Aorta (tissue), 5 donors: Measurements from ENCODE around the gene CORO6. TPM values are rescaled to one million over a fixed set of nuclear protein-coding genes. Genes with fewer than 3 reads are reported as not detected.

Source experiments
- ATAC-seq: fragments of 200-7000 bp; cut with Tn5 transposase; one replicate; pipeline ENCODE4 v1.9.1; 2022; ENCODE audit warnings: moderate library complexity; ENCODE audit not compliant: low FRiP score
- DNase-seq, 2 donors: peaks; one replicate each; pipeline ENCODE4 v3.0.0-alpha.2; 2020
- H3K27ac ChIP-seq, 2 donors: one replicate each; pipeline ENCODE4 v1.5.1; 2013; ENCODE audit warnings: low read length in 2 of 2, mild to moderate bottlenecking in 2 of 2, moderate library complexity in 2 of 2, control low read depth in 1 of 2, inconsistent platforms in 1 of 2, low read depth in 1 of 2
- H3K27me3 ChIP-seq, 2 donors: one replicate each; pipeline ENCODE4 v1.6.1; 2013; ENCODE audit warnings: control low read depth in 1 of 2, low read length in 1 of 2, mild to moderate bottlenecking in 1 of 2, moderate library complexity in 1 of 2; ENCODE audit not compliant: insufficient read depth in 2 of 2, control insufficient read depth in 1 of 2
- H3K36me3 ChIP-seq, 2 donors: one replicate each; pipeline ENCODE4 v1.6.1; 2013; ENCODE audit warnings: control low read depth in 1 of 2, low read length in 1 of 2, mild to moderate bottlenecking in 1 of 2; ENCODE audit not compliant: insufficient read depth in 2 of 2, control insufficient read depth in 1 of 2
- H3K4me1 ChIP-seq, 2 donors: one replicate each; pipeline ENCODE4 v1.6.1; 2013; ENCODE audit warnings: low read length in 2 of 2, control low read depth in 1 of 2, mild to moderate bottlenecking in 1 of 2, moderate library complexity in 1 of 2; ENCODE audit not compliant: insufficient read depth in 2 of 2, control insufficient read depth in 1 of 2
- H3K4me3 ChIP-seq, 2 donors: one replicate each; pipeline ENCODE4 v1.5.1; 2013; ENCODE audit warnings: low read length in 2 of 2, control low read depth in 1 of 2, mild to moderate bottlenecking in 1 of 2
- H3K9me3 ChIP-seq: one replicate; pipeline ENCODE4 v1.6.1; 2013; ENCODE audit warnings: mild to moderate bottlenecking, low read length; ENCODE audit not compliant: control insufficient read depth
- WGBS, 2 donors: extraction: QIAGEN DNeasy Blood & Tissue Kit; methylation state at CpG; one replicate each; pipeline ENCODE4 v1.1.7; 2013; 5-methylcytosine and 5-hydroxymethylcytosine counted together
- intact Hi-C, 2 donors: fragments of 100-400 bp; cut with DNase I; formaldehyde crosslinking; loops; one replicate each; pipeline versions ENCODE4 v1.14.2 to v1.15.0; 2022
- polyA plus RNA-seq, 2 donors: library from polyadenylated mRNA; stranded (reverse); fragments of 200-250 nt; gene quantifications; one replicate each; pipeline ENCODE4 v1.2.3, GENCODE V29; 2013
- total RNA-seq, 2 donors: library from RNA; stranded (reverse); fragmentation: NEBNext Ultra II Directional; extraction: Animal tissue kit (Norgen Biotek cat#: 25700); gene quantifications; one replicate each; pipeline ENCODE4 v1.2.1, GENCODE V29; 2021
- donor health status: healthy with polysubstance abuse.
- donor health status: Bipolar disorder and iron deficiency.
- donor health status: DM: no; HTN: no; CAD: no.
- donor health status: DM: no; HTN: no; CAD: no.
- donor health status: DM: yes; HTN: yes; CAD: no.

The CORO6 gene
- total and polyA plus RNA-seq, 4 donors, result 2.9 to 51.6 (median 11.1) TPM

GRCh38 chr17:29617481-29618271 lies 5.0 kb downstream of the CORO6 start:
- no peak overlapping the region for H3K4me3 ChIP-seq
- H3K27ac ChIP-seq, result no peak overlapping the region
- DNase-seq, result peak; percentile 90 to 92
- peak; percentile 23 for ATAC-seq
- intact Hi-C loops, result no loop called here
- no peaks in the 10 kb centered on the region for H3K4me1 ChIP-seq
- no peaks in the 10 kb centered on the region for H3K27me3 ChIP-seq
- H3K9me3 ChIP-seq, result no peaks in the 10 kb centered on the region
- no peaks in the 10 kb centered on the region for H3K36me3 ChIP-seq
- 8% methylated on average over 46 to 68 of the region's 68 CpGs for WGBS, 2 donors

- DNase-seq, result peak; percentile 92 to 94
- no peaks in the 10 kb centered on the region for H3K27me3 ChIP-seq
- intact Hi-C loops, result no loop called here
- no peak overlapping the region for H3K27ac ChIP-seq
- ATAC-seq, result peak; percentile 30
- no peaks in the 10 kb centered on the region for H3K36me3 ChIP-seq
- 2 to 3% methylated on average over 14 to 16 of the region's 16 CpGs for WGBS, 2 donors
- H3K4me1 ChIP-seq, result no peaks in the 10 kb centered on the region
- H3K4me3 ChIP-seq, result no peak overlapping the region
- no peaks in the 10 kb centered on the region for H3K9me3 ChIP-seq
Measured at GRCh38 chr17:29617125-29617480, 5.6 kb downstream of the CORO6 start.

- intact Hi-C loops, result no loop called here
- Histone ChIP-seq H3K4me1 (no peaks in the 10 kb centered on the region), H3K27me3 (no peaks in the 10 kb centered on the region), H3K9me3 (no peaks in the 10 kb centered on the region), H3K4me3 (no peak overlapping the region), H3K36me3 (no peaks in the 10 kb centered on the region), H3K27ac (no peak overlapping the region)
- DNase-seq (no peak), ATAC-seq (no peak)
- WGBS, 2 donors, result 27 to 31% methylated on average over 32 of the region's 32 CpGs
Measured at GRCh38 chr17:29616300-29617048, 6.2 kb downstream of the CORO6 start.

DNA sequence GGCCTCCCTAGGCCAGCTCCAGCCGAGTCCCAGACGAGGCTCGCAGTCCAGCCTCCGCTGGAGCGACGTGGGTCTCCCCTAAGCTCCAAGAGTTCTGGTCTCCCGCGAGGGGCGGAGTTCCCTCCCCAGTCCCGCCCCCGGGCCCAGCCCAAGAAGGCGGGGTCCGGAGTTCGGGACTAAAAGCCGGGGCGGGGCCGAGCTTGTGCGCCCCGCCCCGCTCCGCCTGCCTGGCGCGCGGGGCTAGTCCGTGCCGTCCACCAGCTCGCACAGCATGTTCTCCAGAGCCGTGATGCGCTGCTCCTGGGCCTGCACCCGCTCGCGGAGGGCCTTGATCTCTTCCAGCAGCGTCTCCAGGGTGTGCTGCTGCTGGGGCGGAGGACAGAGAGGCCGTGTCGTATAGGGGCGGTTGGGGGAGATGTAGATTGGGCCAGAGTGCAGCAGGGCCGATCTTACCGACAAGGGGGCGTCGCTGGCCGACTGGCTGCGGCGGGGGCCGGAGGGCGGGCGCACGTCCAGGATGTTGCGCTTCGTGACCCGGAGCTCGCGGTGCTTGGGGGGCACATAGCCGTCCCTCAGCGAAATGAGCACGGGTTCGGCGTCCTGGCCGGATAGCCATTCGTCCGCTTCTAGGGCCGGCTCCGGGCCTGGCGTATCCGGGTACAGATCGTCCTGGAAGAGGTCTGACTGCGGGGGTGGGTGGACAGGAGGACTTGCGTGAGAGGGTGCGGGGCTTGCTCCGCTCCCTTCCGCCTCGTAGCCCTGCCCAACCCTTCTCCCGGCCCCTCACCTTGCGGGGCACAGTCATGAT lies 7.0 kb downstream of the CORO6 start:
- H3K4me1 ChIP-seq, result no peaks in the 10 kb centered on the region
- intact Hi-C loops, result no loop called here
- WGBS, 2 donors, result 2 to 3% methylated on average over 74 of the region's 74 CpGs
- no peaks in the 10 kb centered on the region for H3K36me3 ChIP-seq
- DNase-seq (peak; percentile 90 to 93), ATAC-seq (peak; percentile 85)
- no peaks in the 10 kb centered on the region for H3K27me3 ChIP-seq
- no peak overlapping the region for H3K4me3 ChIP-seq
- no peaks in the 10 kb centered on the region for H3K9me3 ChIP-seq
- H3K27ac ChIP-seq, result no peak overlapping the region

- peak in 1 of 2 donors; percentile 74 for DNase-seq
- H3K4me1 ChIP-seq, result no peaks in the 10 kb centered on the region
- no peaks in the 10 kb centered on the region for H3K27me3 ChIP-seq
- H3K4me3 ChIP-seq, result no peak overlapping the region
- no peak for ATAC-seq
- WGBS, 2 donors, result 44 to 50% methylated on average over 15 of the region's 15 CpGs
- H3K27ac ChIP-seq, result no peak overlapping the region
- intact Hi-C loops, result no loop called here
- no peaks in the 10 kb centered on the region for H3K36me3 ChIP-seq
- H3K9me3 ChIP-seq, result no peaks in the 10 kb centered on the region
Measured at GRCh38 chr17:29615048-29615385, 7.7 kb downstream of the CORO6 start.

- Histone ChIP-seq H3K4me1 (no peaks in the 10 kb centered on the region), H3K27ac (no peak overlapping the region), H3K27me3 (no peaks in the 10 kb centered on the region), H3K36me3 (no peaks in the 10 kb centered on the region), H3K9me3 (no peaks in the 10 kb centered on the region), H3K4me3 (no peak overlapping the region)
- ATAC-seq (no peak), DNase-seq (no peak)
- intact Hi-C loops, result no loop called here
- 74 to 77% methylated on average over 14 to 16 of the region's 16 CpGs for WGBS, 2 donors
Measured at GRCh38 chr17:29614349-29615047, 8.2 kb downstream of the CORO6 start.

GRCh38 chr17:29613856-29614255 lies 8.9 kb downstream of the CORO6 start:
- H3K4me1 ChIP-seq, result no peaks in the 10 kb centered on the region
- DNase-seq (no peak), ATAC-seq (no peak)
- H3K4me3 ChIP-seq, result no peak overlapping the region
- H3K9me3 ChIP-seq, result no peaks in the 10 kb centered on the region
- H3K27me3 ChIP-seq, result no peaks in the 10 kb centered on the region
- WGBS, 2 donors, result 23 to 24% methylated on average over 13 of the region's 13 CpGs
- intact Hi-C loops, result no loop called here
- H3K36me3 ChIP-seq, result no peaks in the 10 kb centered on the region
- H3K27ac ChIP-seq, result no peak overlapping the region

DNA sequence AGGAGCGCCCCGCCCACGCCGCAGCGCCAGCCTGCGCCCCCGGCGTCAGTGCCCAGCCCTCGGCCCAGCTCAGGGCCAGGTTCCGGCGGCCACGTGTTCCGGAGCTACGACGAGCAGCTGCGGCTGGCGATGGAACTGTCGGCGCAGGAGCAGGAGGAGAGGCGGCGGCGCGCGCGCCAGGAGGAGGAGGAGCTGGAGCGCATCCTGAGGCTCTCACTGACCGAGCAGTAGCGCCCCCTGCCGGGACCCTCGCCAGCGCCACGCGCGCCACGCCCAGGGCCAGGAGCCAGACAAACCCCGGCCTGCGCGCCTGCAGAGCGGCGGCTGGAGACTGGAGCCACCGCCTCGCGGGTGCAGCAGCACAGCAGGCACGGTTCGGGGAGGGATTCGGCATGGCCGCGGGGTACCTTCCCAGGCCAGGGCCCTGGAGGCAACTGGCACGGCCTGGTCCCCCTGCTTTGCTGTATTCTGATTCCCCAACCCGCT lies 9.3 kb downstream of the CORO6 start:
- Histone ChIP-seq H3K9me3 (no peaks in the 10 kb centered on the region), H3K36me3 (no peaks in the 10 kb centered on the region), H3K4me1 (no peaks in the 10 kb centered on the region), H3K27me3 (no peaks in the 10 kb centered on the region), H3K4me3 (no peak overlapping the region), H3K27ac (no peak overlapping the region)
- DNase-seq (peak; percentile 96 to 99), ATAC-seq (peak; percentile 83)
- WGBS, 2 donors, result 1% methylated on average over 22 to 50 of the region's 50 CpGs
- intact Hi-C loops, result no loop called here
